BLaER1 treated with 17β-estradiol and CSF1 and Interleukin-3, amounts not matched to agents 10 nM and 100 nM (cell line): ENCODE data around the gene BTBD9.
A peak's percentile ranks its signal among the peaks of the same experiment; 100 is the strongest.

Experiments
- H3K27ac ChIP-seq, 11 experiments: shearing (Covaris generic); formaldehyde crosslinking; 2 replicates each; pipeline ENCODE4 v1.8.1; 2022
- H3K27me3 ChIP-seq, 11 experiments: shearing (Covaris generic); formaldehyde crosslinking; 2 replicates each; pipeline ENCODE4 v1.8.1; 2022
- H3K36me3 ChIP-seq, 11 experiments: shearing (Covaris generic); formaldehyde crosslinking; 2 replicates each; pipeline ENCODE4 v1.8.1; 2022
- H3K4me1 ChIP-seq, 10 experiments: shearing (Covaris generic); formaldehyde crosslinking; 2 replicates each; pipeline ENCODE4 v1.8.1; 2022
- H3K4me2 ChIP-seq, 11 experiments: shearing (Covaris generic); formaldehyde crosslinking; 2 replicates each; pipeline ENCODE4 v1.8.1; 2022
- H3K4me3 ChIP-seq, 10 experiments: shearing (Covaris generic); formaldehyde crosslinking; 2 replicates each; pipeline ENCODE4 v1.8.1; 2022
- H3K9ac ChIP-seq, 11 experiments: shearing (Covaris generic); formaldehyde crosslinking; 2 replicates each; pipeline ENCODE4 v1.8.1; 2022
- H3K9me3 ChIP-seq, 11 experiments: shearing (Covaris generic); formaldehyde crosslinking; replicated peaks in 1 of 11; 2 replicates each; pipeline ENCODE4 v1.8.1; 2022
- H4K20me1 ChIP-seq, 11 experiments: shearing (Covaris generic); formaldehyde crosslinking; 2 replicates each; pipeline ENCODE4 v1.8.1; 2022
- Cebpa-rat ChIP-seq, 11 experiments: shearing (Covaris generic); IDR thresholded peaks; 2 replicates each; pipeline ENCODE4 v1.8.1; 2022

The BTBD9 gene

GRCh38 chr6:38543022-38543421 lies 96.7 kb downstream of the BTBD9 start:
- Histone ChIP-seq H3K4me2 (no peak overlapping the region), H3K27ac (no peak overlapping the region), H3K27me3 (no peaks in the 10 kb centered on the region), H3K4me1 (no peaks in the 10 kb centered on the region), H3K4me3 (no peak overlapping the region), H4K20me1 (no peaks in the 10 kb centered on the region), H3K9me3 (no peaks in the 10 kb centered on the region), H3K9ac (no peak overlapping the region), H3K36me3 (peaks cover 0 to 17% (median 0%) of the 10 kb centered on the region in 11 experiments; a peak in 4 of 22 replicates)
- TF ChIP-seq Cebpa-rat (IDR thresholded peaks at IDR 0.05) = no peak

GRCh38 chr6:38542031-38542430 lies 97.7 kb downstream of the BTBD9 start:
- no peaks in the 10 kb centered on the region for H4K20me1 ChIP-seq
- TF ChIP-seq Cebpa-rat (IDR thresholded peaks at IDR 0.05) = no peak
- no peaks in the 10 kb centered on the region for H3K4me1 ChIP-seq
- H3K36me3 ChIP-seq = peaks cover 0 to 11% (median 0%) of the 10 kb centered on the region in 11 experiments; a peak in 4 of 22 replicates
- H3K4me3 ChIP-seq = no peak overlapping the region
- H3K27me3 ChIP-seq = no peaks in the 10 kb centered on the region
- H3K9me3 ChIP-seq = no peaks in the 10 kb centered on the region
- H3K4me2 ChIP-seq = no peak overlapping the region
- H3K27ac ChIP-seq = no peak overlapping the region
- no peak overlapping the region for H3K9ac ChIP-seq

DNA sequence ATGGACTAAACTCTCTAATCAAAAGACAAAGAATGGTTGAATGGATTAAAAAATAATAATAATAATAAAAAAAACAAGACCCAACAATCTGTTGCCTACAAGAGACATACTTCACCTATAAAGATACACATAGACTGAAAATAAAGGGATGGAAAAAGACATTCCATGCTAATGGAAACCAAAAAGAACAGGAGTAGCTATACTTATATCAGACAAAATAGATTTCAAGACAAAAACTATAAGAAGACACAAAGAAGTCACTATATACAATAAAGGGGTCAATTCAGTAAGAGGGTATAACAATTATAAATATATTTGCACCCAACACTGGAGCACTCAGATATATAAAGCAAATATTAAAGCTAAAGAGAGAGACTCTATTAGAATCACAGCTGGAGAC lies 106.7 kb downstream of the BTBD9 start:
- Histone ChIP-seq H3K4me3 (no peak overlapping the region), H3K9ac (no peak overlapping the region), H3K4me1 (peaks cover 0 to 8% (median 0%) of the 10 kb centered on the region in 10 experiments; a peak in 5 of 20 replicates), H3K27ac (no peak overlapping the region), H3K9me3 (peaks cover 32 to 47% (median 39%) of the 10 kb centered on the region in 11 experiments), H4K20me1 (no peaks in the 10 kb centered on the region; a peak in 1 of 22 replicates), H3K27me3 (no peaks in the 10 kb centered on the region), H3K36me3 (peaks cover 0 to 26% (median 11%) of the 10 kb centered on the region in 11 experiments; a peak in 10 of 22 replicates), H3K4me2 (no peak overlapping the region)
- no peak for TF ChIP-seq Cebpa-rat (IDR thresholded peaks at IDR 0.05)

DNA sequence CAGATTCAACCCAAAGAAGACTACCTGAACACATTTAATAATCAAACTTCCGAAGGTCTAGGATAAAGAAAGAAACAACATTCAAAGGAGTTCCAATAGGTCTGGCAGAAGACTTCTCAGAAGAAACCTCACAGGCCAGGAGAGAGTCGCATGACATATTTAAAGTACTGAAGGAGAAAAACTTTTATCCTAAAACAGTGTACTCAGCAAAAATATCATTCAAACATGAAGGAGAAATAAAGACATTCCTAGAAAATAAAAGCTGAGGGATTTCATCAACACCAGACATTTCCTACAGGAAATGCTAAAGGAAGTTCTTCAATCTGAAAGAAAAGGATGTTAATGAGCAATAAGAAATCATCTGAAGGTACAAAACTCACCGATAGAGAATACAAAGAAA lies 108.6 kb downstream of the BTBD9 start:
- Histone ChIP-seq H3K27ac (no peak overlapping the region), H3K4me1 (peaks cover 0 to 9% (median 0%) of the 10 kb centered on the region in 10 experiments; a peak in 5 of 20 replicates), H3K9me3 (peaks cover 52 to 66% (median 56%) of the 10 kb centered on the region in 11 experiments), H3K4me2 (peak overlapping the region in 2 of 11 experiments; percentile 17 to 40; a peak in 3 of 22 replicates), H3K27me3 (no peaks in the 10 kb centered on the region), H3K9ac (no peak overlapping the region), H4K20me1 (no peaks in the 10 kb centered on the region; a peak in 1 of 22 replicates), H3K4me3 (no peak overlapping the region), H3K36me3 (peaks cover 4 to 41% (median 18%) of the 10 kb centered on the region in 11 experiments; a peak in 18 of 22 replicates)
- TF ChIP-seq Cebpa-rat (IDR thresholded peaks at IDR 0.05) = no peak

DNA sequence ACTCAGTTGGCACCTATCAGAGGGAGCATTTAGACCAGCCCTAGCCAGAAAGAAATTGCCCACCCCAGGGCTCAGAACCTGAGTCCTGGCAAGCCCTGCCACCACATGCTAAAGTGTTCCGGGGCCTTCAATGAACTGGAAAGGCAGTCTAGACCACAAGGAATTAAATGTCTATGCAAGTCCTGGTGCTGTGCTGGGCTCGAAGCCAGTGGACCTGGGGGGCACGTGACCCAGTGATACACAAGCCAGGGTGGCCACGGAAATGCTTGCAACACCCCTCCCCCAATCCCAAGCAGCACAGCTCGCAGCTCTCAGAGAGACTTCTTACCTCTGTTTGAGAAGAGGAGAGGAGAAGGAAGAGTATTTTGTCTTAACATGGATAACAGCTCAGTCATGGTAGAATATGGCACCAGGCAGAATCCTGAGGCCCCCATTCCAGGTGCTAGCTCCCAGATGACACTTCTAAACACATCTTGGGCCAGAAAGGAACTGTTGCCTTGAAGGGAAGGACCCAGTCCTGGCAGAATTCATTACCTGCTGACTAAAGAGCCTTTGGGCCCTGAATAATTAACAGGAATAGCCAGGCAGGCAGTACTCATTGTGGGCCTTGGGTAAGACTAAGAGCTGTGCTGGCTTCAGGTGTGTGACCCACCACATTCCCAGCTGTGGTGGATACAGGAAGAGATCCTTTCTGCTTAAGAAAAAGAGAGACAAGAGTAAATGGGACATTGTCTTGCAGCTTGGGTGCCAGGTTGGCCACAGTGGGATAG lies 111.3 kb downstream of the BTBD9 start:
- peaks cover 0 to 9% (median 0%) of the 10 kb centered on the region in 10 experiments; a peak in 5 of 20 replicates for H3K4me1 ChIP-seq
- no peaks in the 10 kb centered on the region for H3K27me3 ChIP-seq
- peaks cover 59 to 79% (median 64%) of the 10 kb centered on the region in 11 experiments for H3K9me3 ChIP-seq
- no peak overlapping the region for H3K27ac ChIP-seq
- H3K9ac ChIP-seq = no peak overlapping the region
- peaks cover 8 to 52% (median 27%) of the 10 kb centered on the region in 11 experiments; a peak in 18 of 22 replicates for H3K36me3 ChIP-seq
- H3K4me3 ChIP-seq = no peak overlapping the region
- H3K4me2 ChIP-seq = no peak overlapping the region
- TF ChIP-seq Cebpa-rat (IDR thresholded peaks at IDR 0.05) = no peak
- no peaks in the 10 kb centered on the region for H4K20me1 ChIP-seq

- Histone ChIP-seq H3K27me3 (no peaks in the 10 kb centered on the region), H3K9me3 (peaks cover 53 to 71% (median 59%) of the 10 kb centered on the region in 11 experiments), H3K4me3 (no peak overlapping the region), H3K27ac (no peak overlapping the region), H3K9ac (no peak overlapping the region), H3K4me2 (no peak overlapping the region), H3K36me3 (peaks cover 8 to 46% (median 22%) of the 10 kb centered on the region in 11 experiments; a peak in 18 of 22 replicates), H3K4me1 (peaks cover 0 to 9% (median 0%) of the 10 kb centered on the region in 10 experiments; a peak in 5 of 20 replicates), H4K20me1 (no peaks in the 10 kb centered on the region)
- TF ChIP-seq Cebpa-rat (IDR thresholded peaks at IDR 0.05) = no peak
Observed at GRCh38 chr6:38527371-38527770, 112.4 kb downstream of the BTBD9 start.

- peaks cover 49 to 61% (median 54%) of the 10 kb centered on the region in 11 experiments for H3K9me3 ChIP-seq
- no peak overlapping the region for H3K27ac ChIP-seq
- H3K9ac ChIP-seq = no peak overlapping the region
- no peak for TF ChIP-seq Cebpa-rat (IDR thresholded peaks at IDR 0.05)
- no peak overlapping the region for H3K4me3 ChIP-seq
- no peaks in the 10 kb centered on the region for H4K20me1 ChIP-seq
- H3K4me1 ChIP-seq = peaks cover 0 to 5% (median 0%) of the 10 kb centered on the region in 10 experiments; a peak in 3 of 20 replicates
- no peak overlapping the region for H3K4me2 ChIP-seq
- H3K27me3 ChIP-seq = no peaks in the 10 kb centered on the region
- H3K36me3 ChIP-seq = peaks cover 8 to 40% (median 22%) of the 10 kb centered on the region in 11 experiments; a peak in 17 of 22 replicates
Observed at GRCh38 chr6:38525888-38526287, 113.8 kb downstream of the BTBD9 start.

GRCh38 chr6:38524436-38525145 lies 115.1 kb downstream of the BTBD9 start:
- Histone ChIP-seq H3K4me3 (no peak overlapping the region), H3K27ac (no peak overlapping the region), H3K9ac (no peak overlapping the region), H3K9me3 (peaks cover 38 to 48% (median 43%) of the 10 kb centered on the region in 11 experiments), H3K4me2 (no peak overlapping the region), H3K27me3 (no peaks in the 10 kb centered on the region), H4K20me1 (no peaks in the 10 kb centered on the region), H3K36me3 (peaks cover 8 to 40% (median 22%) of the 10 kb centered on the region in 11 experiments; a peak in 17 of 22 replicates), H3K4me1 (peaks cover 0 to 3% (median 0%) of the 10 kb centered on the region in 10 experiments; a peak in 1 of 20 replicates)
- no peak for TF ChIP-seq Cebpa-rat (IDR thresholded peaks at IDR 0.05)

DNA sequence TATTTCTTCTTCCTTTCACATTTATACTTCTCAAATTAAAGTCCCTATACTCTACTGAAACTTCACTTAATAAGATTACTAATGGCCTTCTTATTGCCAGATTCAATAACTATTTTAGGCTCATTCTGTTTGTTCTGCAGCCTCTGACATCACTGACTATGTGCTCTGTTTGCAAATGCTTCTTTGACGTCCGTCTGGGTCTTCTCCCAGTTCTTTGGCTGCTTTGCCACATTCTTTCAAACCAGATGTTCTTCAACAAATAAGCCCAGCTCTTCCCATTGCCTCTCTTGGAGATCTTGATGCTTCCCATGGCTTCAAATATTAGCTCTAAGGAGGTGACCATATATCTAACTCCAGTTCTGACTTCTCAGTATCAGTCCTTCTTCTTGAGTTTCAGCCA lies 117.4 kb downstream of the BTBD9 start:
- H4K20me1 ChIP-seq = no peaks in the 10 kb centered on the region; a peak in 1 of 22 replicates
- no peak overlapping the region for H3K4me3 ChIP-seq
- peaks cover 19 to 25% (median 21%) of the 10 kb centered on the region in 11 experiments for H3K9me3 ChIP-seq
- no peak overlapping the region for H3K4me2 ChIP-seq
- H3K9ac ChIP-seq = no peak overlapping the region
- H3K36me3 ChIP-seq = peaks cover 8 to 22% (median 17%) of the 10 kb centered on the region in 11 experiments; a peak in 17 of 22 replicates
- no peaks in the 10 kb centered on the region for H3K27me3 ChIP-seq
- H3K4me1 ChIP-seq = peaks cover 0 to 16% (median 3%) of the 10 kb centered on the region in 10 experiments; a peak in 7 of 20 replicates
- no peak for TF ChIP-seq Cebpa-rat (IDR thresholded peaks at IDR 0.05)
- no peak overlapping the region for H3K27ac ChIP-seq
